ENCODE data around the gene RFTN1. TPM values are rescaled to one million over a fixed set of nuclear protein-coding genes. Genes with fewer than 3 reads are reported as not detected.

RFTN1 gene
- total and polyA plus RNA-seq, 10 of the 15 experiments (the other 5 are each of a cell fraction or from before 2014, with no cell fraction given): 20.6 to 213 (median 147) TPM

DNA sequence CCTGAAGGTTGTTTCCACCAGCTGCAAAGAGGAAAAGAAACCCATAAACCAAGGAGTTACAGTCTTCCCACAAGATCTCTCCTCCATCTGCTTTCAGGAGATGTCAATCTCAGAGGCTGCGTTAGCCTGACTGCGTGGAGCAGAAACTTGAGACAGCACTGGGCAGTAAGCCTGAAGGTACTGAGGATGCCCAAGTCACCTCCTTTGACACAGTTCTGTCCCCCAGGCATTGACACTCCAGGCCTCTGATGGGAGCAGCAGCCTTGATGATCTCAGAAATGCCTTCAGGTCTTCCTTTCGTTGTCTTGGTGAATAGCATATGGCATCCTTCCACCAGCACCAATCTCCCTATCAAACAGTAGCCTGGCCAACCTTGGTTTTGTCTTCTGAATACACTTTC, 159.2 kb downstream of the RFTN1 start (continued):
- TF ChIP-seq RCOR1 (conservative IDR thresholded peaks at IDR 0.05; ENCODE audit: low read depth, low read length) (no peak), YY1 (IDR thresholded peaks at IDR 0.05; ENCODE audit: low read depth, low read length) (no peak), ELK1 (IDR thresholded peaks at IDR 0.05; ENCODE audit: low read depth, low read length) (no peak), SMARCA5 (IDR thresholded peaks at IDR 0.05) (no peak)
- TF ChIP-seq, protein P1, sequence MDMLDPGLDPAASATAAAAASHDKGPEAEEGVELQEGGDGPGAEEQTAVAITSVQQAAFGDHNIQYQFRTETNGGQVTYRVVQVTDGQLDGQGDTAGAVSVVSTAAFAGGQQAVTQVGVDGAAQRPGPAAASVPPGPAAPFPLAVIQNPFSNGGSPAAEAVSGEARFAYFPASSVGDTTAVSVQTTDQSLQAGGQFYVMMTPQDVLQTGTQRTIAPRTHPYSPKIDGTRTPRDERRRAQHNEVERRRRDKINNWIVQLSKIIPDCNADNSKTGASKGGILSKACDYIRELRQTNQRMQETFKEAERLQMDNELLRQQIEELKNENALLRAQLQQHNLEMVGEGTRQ (IDR thresholded peaks at IDR 0.05; ENCODE audit: borderline replicate concordance, low read depth, low read length): no peak
- TF ChIP-seq, protein P2, sequence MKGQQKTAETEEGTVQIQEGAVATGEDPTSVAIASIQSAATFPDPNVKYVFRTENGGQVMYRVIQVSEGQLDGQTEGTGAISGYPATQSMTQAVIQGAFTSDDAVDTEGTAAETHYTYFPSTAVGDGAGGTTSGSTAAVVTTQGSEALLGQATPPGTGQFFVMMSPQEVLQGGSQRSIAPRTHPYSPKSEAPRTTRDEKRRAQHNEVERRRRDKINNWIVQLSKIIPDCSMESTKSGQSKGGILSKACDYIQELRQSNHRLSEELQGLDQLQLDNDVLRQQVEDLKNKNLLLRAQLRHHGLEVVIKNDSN (IDR thresholded peaks at IDR 0.05; ENCODE audit: borderline replicate concordance, extremely low read length, insufficient read depth, low read depth, low read length): no peak

DNA sequence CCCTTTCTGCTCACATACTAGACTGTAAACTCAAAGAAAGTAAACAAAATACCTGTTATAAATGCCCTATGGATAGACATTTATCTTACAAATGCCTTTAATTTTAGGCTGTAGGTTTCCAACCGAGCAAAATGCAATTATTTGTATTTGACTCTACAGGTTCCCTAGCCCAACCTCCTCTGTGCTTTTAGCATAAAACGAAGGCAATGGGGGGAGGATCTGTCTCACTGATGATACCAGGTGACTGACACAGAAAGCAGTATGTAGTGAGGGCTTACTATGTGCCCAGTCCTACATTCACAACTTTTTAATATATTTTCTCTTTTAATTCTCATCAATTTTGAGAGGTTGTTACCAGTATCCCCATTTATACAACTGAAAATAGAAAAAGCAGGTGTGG, 161.1 kb downstream of the RFTN1 start:
- FAIRE-seq (no peak), ATAC-seq (no peak), DNase-seq (ENCODE audit: low read depth, low spot score) (no peak)
- Histone ChIP-seq H3K27me3 (replicated peaks in 1 of 2; ENCODE audit: control insufficient read depth in 2 of 2, insufficient read depth in 2 of 2, low read length in 1 of 2) (no peaks in the 10 kb centered on the region), H3K9me3 (replicated peaks; ENCODE audit: control insufficient read depth, insufficient read depth, low read length) (no peaks in the 10 kb centered on the region), H3K27ac (ENCODE audit: control insufficient read depth, insufficient read depth) (no peak overlapping the region), H3K9ac (ENCODE audit: control insufficient read depth, insufficient read depth, low read length) (no peak overlapping the region), H3K4me1 (ENCODE audit: control insufficient read depth, insufficient read depth, low read length) (no peaks in the 10 kb centered on the region), H3K4me3 (no peak overlapping the region), H3K36me3 (ENCODE audit: control insufficient read depth in 2 of 2, insufficient read depth in 2 of 2, low read length in 1 of 2) (peaks cover 36 to 57% of the 10 kb centered on the region in 2 experiments), H3K4me2 (ENCODE audit: control insufficient read depth, insufficient read depth) (no peak overlapping the region), H4K20me1 (ENCODE audit: control insufficient read depth, insufficient read depth) (no peaks in the 10 kb centered on the region), H2AFZ (ENCODE audit: control insufficient read depth, low read depth, low read length) (no peak overlapping the region), H3K79me2 (ENCODE audit: control insufficient read depth, insufficient read depth, low read length) (no peaks in the 10 kb centered on the region; the same call in none of the 2 replicates)
- BruUV-seq (replicated peaks): no TSS peak
- POLR2A ChIA-PET: interaction anchor here (1.0 kb wide), 2 partner anchors 11 to 40 kb away, joined by 3 read pairs; no protein-coding TSS in a partner anchor
- no peak for TF ChIP-seq ZSCAN29 (IDR thresholded peaks at IDR 0.05)
- TF ChIP-seq RELA (IDR thresholded peaks at IDR 0.05; ENCODE audit: borderline replicate concordance, partially characterized antibody): no peak
- TF ChIP-seq MAX (IDR thresholded peaks at IDR 0.05; ENCODE audit: low read depth, low read length): no peak
- TF ChIP-seq, protein P2 (IDR thresholded peaks at IDR 0.05; ENCODE audit: borderline replicate concordance, extremely low read length, insufficient read depth, low read depth, low read length): no peak
- TF ChIP-seq SIX5 (IDR thresholded peaks at IDR 0.05; ENCODE audit: low read depth, low read length, severe bottlenecking): no peak
- no peak for TF ChIP-seq HDAC2 (IDR thresholded peaks at IDR 0.05)
- CTCF ChIA-PET: interaction anchor here (1.4 kb wide), 1 partner anchor 12 kb away, joined by 4 read pairs; no protein-coding TSS in a partner anchor
- intact Hi-C loops (cut with micrococcal nuclease; ENCODE audit: unreplicated experiment) (no loop called here), in situ Hi-C loops (cut with MboI) (no loop called here)
- SMC1A ChIA-PET (ENCODE audit: uncharacterized antibody, unreplicated experiment): interaction anchor here (1.0 to 1.7 kb wide), 4 partner anchors 12 to 69 kb away, joined by 3 to 6 read pairs (median 3); no protein-coding TSS in a partner anchor
- WGBS (ENCODE audit: insufficient coverage, insufficient replicate concordance, low lambda C conversion rate, missing lambda C conversion rate): 92% methylated on average over 2 of the region's 2 CpGs
- RAD21 ChIA-PET (ENCODE audit: unreplicated experiment): no interaction called here
